GM10847 (cell line): ENCODE data around the gene CPEB1.

ENCODE experiments used
- POLR2A ChIP-seq: IDR thresholded peaks from 2 replicates; pipeline ENCODE4 v1.6.1; 2011; ENCODE audit not compliant: insufficient read length; ENCODE audit errors: extremely low read depth

The CPEB1 gene

GRCh38 chr15:82531496-82532382 is 115.4 kb downstream of the CPEB1 start:
- no peak for TF ChIP-seq POLR2A

- TF ChIP-seq POLR2A = no peak
Observed at GRCh38 chr15:82530606-82531379, 116.4 kb downstream of the CPEB1 start.

- no peak for TF ChIP-seq POLR2A
Observed at GRCh38 chr15:82530006-82530405, 117.2 kb downstream of the CPEB1 start.
